Heart right ventricle (tissue), 16 donors: ENCODE measurements around the gene CDC42SE2. TPM values are rescaled to one million over a fixed set of nuclear protein-coding genes. Genes with fewer than 3 reads are reported as not detected.
A peak's percentile ranks its signal among the peaks of the same experiment; 100 is the strongest.

Source experiments
- ATAC-seq, 8 donors: fragments of 200-7000 bp; cut with Tn5 transposase; one replicate each; pipeline ENCODE4 v1.9.1; 2020; ENCODE audit warnings: mild to moderate bottlenecking in 8 of 8, moderate library complexity in 8 of 8, moderate number of reproducible peaks in 1 of 8
- DNase-seq, 2 donors: peaks; one replicate each; pipeline ENCODE4 v3.0.0-alpha.2; 2020
- H3K27ac ChIP-seq, 10 donors: fragments of 200-600 bp; sonication (generic) in 2 of 10; one replicate each; pipeline versions ENCODE4 v1.5.0 to v1.8.0; 2020 to 2022; ENCODE audit warnings: mild to moderate bottlenecking in 3 of 10
- H3K27me3 ChIP-seq, 7 donors: fragments of 200-600 bp; one replicate each; pipeline ENCODE4 v1.8.0; 2021 to 2022; ENCODE audit warnings: mild to moderate bottlenecking in 2 of 7
- H3K36me3 ChIP-seq, 9 donors: fragments of 200-600 bp; sonication (generic) in 1 of 9; one replicate each; pipeline versions ENCODE4 v1.5.0 to v1.8.0; 2020 to 2022; ENCODE audit warnings: mild to moderate bottlenecking in 2 of 9
- H3K4me1 ChIP-seq, 9 donors: fragments of 200-600 bp; sonication (generic) in 1 of 9; one replicate each; pipeline versions ENCODE4 v1.5.0 to v1.8.0; 2020 to 2022; ENCODE audit warnings: mild to moderate bottlenecking in 4 of 9
- H3K4me3 ChIP-seq, 10 donors: fragments of 200-600 bp; sonication (generic) in 2 of 10; one replicate each; pipeline versions ENCODE4 v1.5.0 to v1.8.0; 2020 to 2022; ENCODE audit warnings: mild to moderate bottlenecking in 7 of 10, moderate library complexity in 2 of 10
- H3K9me3 ChIP-seq, 11 donors: fragments of 200-600 bp in 10 of 11; sonication (generic) in 2 of 11; one replicate each; pipeline versions ENCODE4 v1.5.0 to v1.8.0; 2013 to 2022; ENCODE audit warnings: mild to moderate bottlenecking in 2 of 11, control low read depth in 1 of 11, moderate library complexity in 1 of 11
- WGBS, 2 donors: extraction: QIAGEN DNeasy Blood & Tissue Kit; methylation state at CpG; one replicate each; pipeline ENCODE4 v1.1.7; 2013; ENCODE audit warnings: inconsistent platforms in 1 of 2; 5-methylcytosine and 5-hydroxymethylcytosine counted together
- intact Hi-C, 10 donors: fragments of 100-400 bp; cut with DNase I; formaldehyde crosslinking; loops; one replicate each; pipeline versions ENCODE4 v1.11.1 to v1.14.2; 2022
- polyA plus RNA-seq, 2 donors: library from polyadenylated mRNA; stranded (reverse); fragments of 200-250 nt; gene quantifications; one replicate each; pipeline ENCODE4 v1.2.3, GENCODE V29; 2013
- total RNA-seq, 10 donors: library from RNA; stranded (reverse); fragmentation: NEBNext Ultra II Directional in 3 of 10; extraction: Animal tissue kit (Norgen Biotek cat#: 25700) in 3 of 10; gene quantifications; one replicate each; pipeline versions ENCODE4 v1.2.1 to v1.2.4, GENCODE V29; 2021 to 2023
- TF ChIP-seq, protein P1 (sequence below), 9 donors: fragments of 200-600 bp; sonication (generic) in 2 of 9; IDR thresholded peaks; one replicate each; pipeline versions ENCODE4 v1.5.0 to v1.8.0; 2021 to 2022; ENCODE audit warnings: antibody characterized with exemption in 9 of 9, mild to moderate bottlenecking in 5 of 9, moderate library complexity in 1 of 9
- donor health status: Arrhythmogenic right ventricular cardiomyopathy.
- donor health status: ischemic (EF 13 %, LVEDD 7.1; RV severe dilation, severe dysfunction).
- donor health status: healthy with polysubstance abuse.
- donor health status: DM: no; HTN: yes; CAD: no.
- donor health status: DM: no; HTN: no; CAD: no.
- donor health status: ischemic (EF 25% LVEDD 6.9; RV normal size, moderate dysfunction).
- donor health status: ischemic (EF 25% LVEDD 5.7; RV mildly dilated, moderate dysfunction).
- donor health status: healthy.
- donor health status: DM: yes; HTN: yes; CAD: no.
- donor health status: Ischemic cardiomyopathy.
- donor health status: ischemic (EF 35%, LVEDD 5.7; RV mildly dilated, moderate dysfunction).
- donor health status: nonischemic (EF 11% LVEDD 7.7; RV severe dilation, severe dysfunction).
- donor health status: DM: yes; HTN: yes; CAD: no.
- donor health status: PGD.
- donor health status: ischemic (EF 29% LVEDD 5.4; RV normal size, mild dysfunction).
- donor health status: nonischemic (EF 23%, LVEDD 6.1; RV moderate dilation, normal function).

Gene CDC42SE2
- total and polyA plus RNA-seq, 12 donors: 5.4 to 25.8 (median 11.1) TPM

DNA sequence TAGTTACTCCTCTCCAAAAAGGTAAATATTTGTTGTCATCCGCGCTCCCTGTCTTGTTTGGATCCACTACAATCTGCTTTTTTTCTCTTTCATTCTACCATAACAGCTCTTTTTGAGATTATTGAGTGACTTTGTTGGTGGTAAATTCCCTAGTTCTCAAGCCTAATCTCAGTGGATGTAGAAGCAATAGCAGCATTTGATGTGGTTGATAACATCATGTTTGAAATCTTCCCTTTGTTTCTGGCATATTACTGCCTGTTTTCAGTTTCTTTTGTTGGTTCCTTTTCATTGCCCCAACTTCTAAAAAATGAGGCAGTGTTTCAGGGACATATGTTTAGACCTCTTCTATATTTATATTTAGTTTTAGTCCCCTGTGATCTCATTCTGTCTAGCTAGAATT, 8.9 kb downstream of the CDC42SE2 start:
- Histone ChIP-seq H3K4me3 (peak overlapping the region in 1 of 10 donors; percentile 6), H3K36me3 (no peaks in the 10 kb centered on the region), H3K27ac (peak overlapping the region in 1 of 10 donors; percentile 73), H3K4me1 (peaks cover 0 to 84% (median 7%) of the 10 kb centered on the region in 9 donors), H3K9me3 (no peaks in the 10 kb centered on the region), H3K27me3 (no peaks in the 10 kb centered on the region)
- 99 to 100% methylated on average over 2 of the region's 2 CpGs for WGBS, 2 donors
- TF ChIP-seq, protein P1, sequence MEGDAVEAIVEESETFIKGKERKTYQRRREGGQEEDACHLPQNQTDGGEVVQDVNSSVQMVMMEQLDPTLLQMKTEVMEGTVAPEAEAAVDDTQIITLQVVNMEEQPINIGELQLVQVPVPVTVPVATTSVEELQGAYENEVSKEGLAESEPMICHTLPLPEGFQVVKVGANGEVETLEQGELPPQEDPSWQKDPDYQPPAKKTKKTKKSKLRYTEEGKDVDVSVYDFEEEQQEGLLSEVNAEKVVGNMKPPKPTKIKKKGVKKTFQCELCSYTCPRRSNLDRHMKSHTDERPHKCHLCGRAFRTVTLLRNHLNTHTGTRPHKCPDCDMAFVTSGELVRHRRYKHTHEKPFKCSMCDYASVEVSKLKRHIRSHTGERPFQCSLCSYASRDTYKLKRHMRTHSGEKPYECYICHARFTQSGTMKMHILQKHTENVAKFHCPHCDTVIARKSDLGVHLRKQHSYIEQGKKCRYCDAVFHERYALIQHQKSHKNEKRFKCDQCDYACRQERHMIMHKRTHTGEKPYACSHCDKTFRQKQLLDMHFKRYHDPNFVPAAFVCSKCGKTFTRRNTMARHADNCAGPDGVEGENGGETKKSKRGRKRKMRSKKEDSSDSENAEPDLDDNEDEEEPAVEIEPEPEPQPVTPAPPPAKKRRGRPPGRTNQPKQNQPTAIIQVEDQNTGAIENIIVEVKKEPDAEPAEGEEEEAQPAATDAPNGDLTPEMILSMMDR (IDR thresholded peaks at IDR 0.05): no peak
- ATAC-seq (no peak), DNase-seq (no peak)
- intact Hi-C loops: loop anchor here in 2 of 10 donors (10.0 kb wide), 2 partner anchors 102 to 132 kb away; no protein-coding TSS in a partner anchor

GRCh38 chr5:131274326-131275063, 10.6 kb downstream of the CDC42SE2 start:
- Histone ChIP-seq H3K4me3 (no peak overlapping the region), H3K4me1 (peaks cover 0 to 81% (median 8%) of the 10 kb centered on the region in 9 donors), H3K27me3 (no peaks in the 10 kb centered on the region), H3K27ac (peak overlapping the region in 1 of 10 donors; percentile 34), H3K9me3 (no peaks in the 10 kb centered on the region), H3K36me3 (no peaks in the 10 kb centered on the region)
- no peak for ATAC-seq
- 87 to 88% methylated on average over 6 of the region's 6 CpGs for WGBS, 2 donors
- no peak for DNase-seq
- intact Hi-C loops: loop anchor here in 2 of 10 donors (10.0 kb wide), 2 partner anchors 100 to 130 kb away; no protein-coding TSS in a partner anchor
- TF ChIP-seq, protein P1 (IDR thresholded peaks at IDR 0.05): no peak

- H3K27ac ChIP-seq: no peak overlapping the region
- H3K27me3 ChIP-seq: no peaks in the 10 kb centered on the region
- no peaks in the 10 kb centered on the region for H3K9me3 ChIP-seq
- no peak for ATAC-seq
- TF ChIP-seq, protein P1 (IDR thresholded peaks at IDR 0.05): no peak
- no peak for DNase-seq
- intact Hi-C loops: loop anchor here in 2 of 10 donors (10.0 kb wide), 2 partner anchors 99 to 129 kb away; no protein-coding TSS in a partner anchor
- WGBS, 2 donors: 94 to 96% methylated on average over 6 of the region's 6 CpGs
- no peak overlapping the region for H3K4me3 ChIP-seq
- H3K4me1 ChIP-seq: peaks cover 0 to 81% (median 6%) of the 10 kb centered on the region in 9 donors
- no peaks in the 10 kb centered on the region for H3K36me3 ChIP-seq
Measured at GRCh38 chr5:131276072-131276471, 12.2 kb downstream of the CDC42SE2 start.

- Histone ChIP-seq H3K27me3 (no peaks in the 10 kb centered on the region), H3K4me1 (peaks cover 0 to 81% (median 6%) of the 10 kb centered on the region in 9 donors), H3K9me3 (no peaks in the 10 kb centered on the region), H3K27ac (no peak overlapping the region), H3K4me3 (no peak overlapping the region), H3K36me3 (no peaks in the 10 kb centered on the region)
- no peak for ATAC-seq
- DNase-seq: no peak
- intact Hi-C loops: loop anchor here in 2 of 10 donors (10.0 kb wide), 2 partner anchors 97 to 127 kb away; no protein-coding TSS in a partner anchor
- TF ChIP-seq, protein P1 (IDR thresholded peaks at IDR 0.05): no peak
Measured at GRCh38 chr5:131277447-131277846, 13.6 kb downstream of the CDC42SE2 start.
